H9 (cell line): Measurements from ENCODE around the gene RASL12. TPM values are rescaled to one million over a fixed set of nuclear protein-coding genes. Genes with fewer than 3 reads are reported as not detected.

Source experiments
- DNase-seq: peaks from one replicate; pipeline ENCODE4 v3.0.0-alpha.2; 2017
- H2AFZ ChIP-seq: one replicate; pipeline ENCODE4 v1.6.1; 2013; ENCODE audit warnings: mild to moderate bottlenecking, low read length, control low read depth, moderate library complexity
- H2AK5ac ChIP-seq: 2 replicates; pipeline ENCODE4 v1.6.1; 2013; ENCODE audit warnings: low read length, control low read depth, mixed read lengths; ENCODE audit not compliant: insufficient read length
- H2BK120ac ChIP-seq: one replicate; pipeline ENCODE4 v1.6.1; 2013; ENCODE audit warnings: low read depth, mild to moderate bottlenecking, low read length, control low read depth, inconsistent platforms; ENCODE audit not compliant: poor library complexity, severe bottlenecking
- H2BK12ac ChIP-seq: 2 replicates; pipeline ENCODE4 v1.6.1; 2013; ENCODE audit warnings: low read length, control low read depth, mixed read lengths, low read depth; ENCODE audit not compliant: insufficient read length
- H2BK15ac ChIP-seq: 2 replicates; pipeline ENCODE4 v1.6.1; 2013; ENCODE audit warnings: low read depth, low read length, control low read depth
- H2BK20ac ChIP-seq: one replicate; pipeline ENCODE4 v1.6.1; 2013; ENCODE audit warnings: low read depth, mild to moderate bottlenecking, low read length, control low read depth, inconsistent platforms; ENCODE audit not compliant: poor library complexity, severe bottlenecking
- H2BK5ac ChIP-seq: 2 replicates; pipeline ENCODE4 v1.6.1; 2013; ENCODE audit warnings: low read length, control low read depth, mixed read lengths; ENCODE audit not compliant: insufficient read length
- H3K14ac ChIP-seq: 2 replicates; pipeline ENCODE4 v1.6.1; 2013; ENCODE audit warnings: low read length, control low read depth; ENCODE audit not compliant: insufficient read depth
- H3K18ac ChIP-seq: 2 replicates; pipeline ENCODE4 v1.6.1; 2013; ENCODE audit warnings: low read depth, mild to moderate bottlenecking, mixed read lengths, low read length, control low read depth; ENCODE audit not compliant: insufficient read length
- H3K23ac ChIP-seq: 2 replicates; pipeline ENCODE4 v1.6.1; 2013; ENCODE audit warnings: low read length, control low read depth, mixed read lengths, low read depth; ENCODE audit not compliant: insufficient read length
- H3K23me2 ChIP-seq: 2 replicates; pipeline ENCODE4 v1.6.1; 2013; ENCODE audit warnings: low read depth, mild to moderate bottlenecking, mixed read lengths, low read length, control low read depth; ENCODE audit not compliant: insufficient read length, poor library complexity, severe bottlenecking
- H3K27ac ChIP-seq: 2 replicates; pipeline ENCODE4 v1.5.1; 2013; ENCODE audit warnings: low read length, control low read depth, mixed read lengths, low read depth; ENCODE audit not compliant: insufficient read length
- H3K27me3 ChIP-seq: 2 replicates; pipeline ENCODE4 v1.6.1; 2013; ENCODE audit warnings: low read length, control low read depth, inconsistent platforms; ENCODE audit not compliant: insufficient read depth
- H3K4ac ChIP-seq: 2 replicates; pipeline ENCODE4 v1.6.1; 2013; ENCODE audit warnings: low read depth, mild to moderate bottlenecking, control low read depth, inconsistent platforms, low read length, moderate library complexity
- H3K4me1 ChIP-seq: 2 replicates; pipeline ENCODE4 v1.6.1; 2013; ENCODE audit warnings: low read length, control low read depth, inconsistent platforms; ENCODE audit not compliant: insufficient read depth
- H3K4me2 ChIP-seq: 2 replicates; pipeline ENCODE4 v1.6.1; 2013; ENCODE audit warnings: low read length, control low read depth, mixed read lengths; ENCODE audit not compliant: insufficient read length, insufficient read depth
- H3K56ac ChIP-seq: 2 replicates; pipeline ENCODE4 v1.6.1; 2013; ENCODE audit warnings: low read depth, mild to moderate bottlenecking, mixed read lengths, low read length, control low read depth; ENCODE audit not compliant: insufficient read length
- H3K79me1 ChIP-seq: 2 replicates; pipeline ENCODE4 v1.6.1; 2013; ENCODE audit warnings: low read depth, mild to moderate bottlenecking, moderate library complexity, low read length, control low read depth, inconsistent platforms; ENCODE audit not compliant: insufficient read depth, poor library complexity, severe bottlenecking
- H3K79me2 ChIP-seq: 2 replicates; pipeline ENCODE4 v1.6.1; 2013; ENCODE audit warnings: low read length, control low read depth, inconsistent platforms; ENCODE audit not compliant: insufficient read depth
- H3K9ac ChIP-seq: 2 replicates; pipeline ENCODE4 v1.6.1; 2013; ENCODE audit warnings: low read length, control low read depth, mixed read lengths; ENCODE audit not compliant: insufficient read length; ENCODE audit errors: extremely low read depth
- H3K9me3 ChIP-seq: one replicate; pipeline ENCODE4 v1.6.1; 2013; ENCODE audit warnings: low read depth, low read length, inconsistent platforms; ENCODE audit not compliant: control insufficient read depth
- H3T11ph ChIP-seq: one replicate; pipeline ENCODE4 v1.6.1; 2013; ENCODE audit warnings: mild to moderate bottlenecking, low read length, control low read depth, inconsistent platforms
- H4K20me1 ChIP-seq: one replicate; pipeline ENCODE4 v1.6.1; 2013; ENCODE audit not compliant: control insufficient read depth, insufficient read length, insufficient read depth
- H4K5ac ChIP-seq: 2 replicates; pipeline ENCODE4 v1.6.1; 2013; ENCODE audit warnings: low read depth, mild to moderate bottlenecking, mixed read lengths, low read length, control low read depth; ENCODE audit not compliant: insufficient read length
- H4K8ac ChIP-seq: replicated peaks from 2 replicates; pipeline ENCODE4 v1.6.1; 2013; ENCODE audit warnings: low read length, control low read depth, mixed read lengths, low read depth; ENCODE audit not compliant: insufficient read length
- H4K91ac ChIP-seq: 2 replicates; pipeline ENCODE4 v1.6.1; 2013; ENCODE audit warnings: low read depth, mild to moderate bottlenecking, moderate library complexity, mixed read lengths, low read length, control low read depth; ENCODE audit not compliant: insufficient read length
- H3K27ac Mint-ChIP-seq, 3 experiments: 2 replicates in 2 of 3; 3 replicates in 1 of 3; pipeline ENCODE4 v1.8.0; 2020 to 2021; ENCODE audit warnings: mixed read lengths in 3 of 3, mild to moderate bottlenecking in 1 of 3, moderate library complexity in 1 of 3
- H3K27me3 Mint-ChIP-seq: 2 replicates; pipeline ENCODE4 v1.8.0; 2021; ENCODE audit warnings: low read depth, mild to moderate bottlenecking, moderate library complexity, mixed read lengths
- H3K36me3 Mint-ChIP-seq, 3 experiments: 2 replicates in 2 of 3; 3 replicates in 1 of 3; pipeline ENCODE4 v1.8.0; 2020 to 2021; ENCODE audit warnings: low read depth in 3 of 3, mixed read lengths in 3 of 3; ENCODE audit not compliant: insufficient read depth in 1 of 3
- H3K4me1 Mint-ChIP-seq, 2 experiments: 2 replicates each; pipeline ENCODE4 v1.8.0; 2020; ENCODE audit warnings: mixed read lengths in 2 of 2
- H3K4me3 Mint-ChIP-seq, 2 experiments: 2 replicates in 1 of 2; 3 replicates in 1 of 2; pipeline ENCODE4 v1.8.0; 2020 to 2021; ENCODE audit warnings: mild to moderate bottlenecking in 2 of 2, mixed read lengths in 2 of 2, moderate library complexity in 1 of 2
- H3K9me3 Mint-ChIP-seq, 2 experiments: 2 replicates in 1 of 2; 3 replicates in 1 of 2; pipeline ENCODE4 v1.8.0; 2020; ENCODE audit warnings: mild to moderate bottlenecking in 2 of 2, mixed read lengths in 2 of 2, moderate library complexity in 1 of 2
- CTCF ChIP-seq: fragments of 200-600 bp; sonication (generic); conservative IDR thresholded peaks from 3 replicates; pipeline ENCODE4 v1.8.0; 2021; ENCODE audit warnings: antibody characterized with exemption, mild to moderate bottlenecking
- WGBS: extraction: QIAGEN DNeasy Blood & Tissue Kit; methylation state at CpG from one replicate; pipeline ENCODE4 v1.1.7; 2013; ENCODE audit warnings: missing lambda C conversion rate, low lambda C conversion rate, mixed read lengths; ENCODE audit not compliant: insufficient read length; ENCODE audit errors: extremely low coverage; 5-methylcytosine and 5-hydroxymethylcytosine counted together
- total RNA-seq: library from RNA; stranded (reverse); gene quantifications from 2 replicates; pipeline ENCODE4 v1.2.1, GENCODE V29; 2021

The RASL12 gene
- total RNA-seq, 1 experiment from 2014 or later: 7.5 TPM

GRCh38 chr15:65087873-65088642 is 20.3 kb upstream of the RASL12 start:
- no peak overlapping the region for H3K27ac Mint-ChIP-seq
- H3K9me3 Mint-ChIP-seq: no peaks in the 10 kb centered on the region; a peak in 1 of 5 replicates
- Histone ChIP-seq H3K14ac (peak overlapping the region; percentile 45; the same call in 1 of the 2 replicates), H3K4me1 (peaks cover 7% of the 10 kb centered on the region; the same call in 1 of the 2 replicates), H2BK20ac (no peak overlapping the region), H3K23me2 (no peaks in the 10 kb centered on the region), H4K8ac (no peak overlapping the region), H3T11ph (no peak overlapping the region), H3K79me2 (no peaks in the 10 kb centered on the region), H3K9me3 (no peaks in the 10 kb centered on the region), H2BK5ac (no peak overlapping the region), H3K23ac (no peak overlapping the region), H2AK5ac (no peak overlapping the region), H2BK120ac (no peak overlapping the region), H3K27me3 (no peaks in the 10 kb centered on the region), H3K27ac (no peak overlapping the region), H2BK12ac (no peak overlapping the region), H3K18ac (no peak overlapping the region), H4K91ac (no peak overlapping the region), H4K20me1 (no peaks in the 10 kb centered on the region), H2AFZ (no peak overlapping the region), H2BK15ac (no peak overlapping the region), H3K79me1 (no peaks in the 10 kb centered on the region), H4K5ac (no peak overlapping the region), H3K56ac (no peak overlapping the region), H3K4ac (no peak overlapping the region), H3K4me2 (no peak overlapping the region), H3K9ac (no peak overlapping the region)
- DNase-seq: no peak
- H3K4me1 Mint-ChIP-seq: peaks cover 53 to 63% of the 10 kb centered on the region in 2 experiments
- no peak overlapping the region for H3K4me3 Mint-ChIP-seq
- no CpG with 5 or more reads among the region's 13 CpGs for WGBS
- no peak for TF ChIP-seq CTCF
- H3K27me3 Mint-ChIP-seq: peaks cover 7% of the 10 kb centered on the region
- H3K36me3 Mint-ChIP-seq: no peaks in the 10 kb centered on the region
